MM.1S (cell line): Measurements from ENCODE around the gene SRP14.

Experiments
- EZH2 ChIP-seq: fragments of 300-600 bp; sonication (generic); optimal IDR thresholded peaks from 2 replicates; pipeline ENCODE3; 2017; ENCODE audit warnings: low read depth, mild to moderate bottlenecking, antibody characterized with exemption, low read length, mixed read lengths
- TF ChIP-seq, protein P1 (sequence below): fragments of 300-600 bp; sonication (generic); IDR thresholded peaks from 2 replicates; pipeline ENCODE4 v1.5.1; 2016; ENCODE audit warnings: antibody characterized with exemption, low read length, mixed read lengths

DNA sequence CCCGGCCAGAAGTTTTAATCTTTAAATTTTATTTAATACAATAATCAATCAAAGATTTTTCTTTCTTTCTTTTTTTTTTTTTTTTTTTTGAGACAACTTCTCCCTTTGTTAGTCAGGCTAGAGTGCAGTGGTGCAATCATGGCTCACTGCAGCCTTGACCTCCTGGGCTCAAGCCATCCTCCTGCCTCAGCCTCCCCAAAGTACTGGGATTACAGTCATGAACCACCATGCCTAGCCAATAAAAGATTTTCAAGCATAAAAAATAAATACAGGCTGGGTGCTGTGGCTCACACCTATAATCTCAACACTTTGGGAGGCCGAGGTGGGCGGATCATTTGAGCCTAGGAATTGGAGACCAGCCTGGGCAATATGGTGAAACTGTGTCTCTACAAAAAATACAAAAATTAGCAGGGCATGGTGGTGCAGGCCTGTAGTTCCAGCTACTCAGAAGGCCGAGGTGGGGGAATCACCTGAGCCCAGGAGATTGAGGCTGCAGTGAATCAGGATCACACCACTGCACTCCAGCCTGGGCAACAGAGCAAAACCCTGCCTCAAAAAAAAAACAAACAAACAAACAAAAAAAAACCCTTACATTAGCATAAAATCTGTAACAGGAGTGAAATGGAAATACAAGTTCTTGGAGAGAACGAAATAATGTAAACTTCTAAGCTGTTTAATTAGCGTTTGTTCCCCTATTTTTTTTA, 29.1 kb upstream of the SRP14 start:
- TF ChIP-seq, protein P1, sequence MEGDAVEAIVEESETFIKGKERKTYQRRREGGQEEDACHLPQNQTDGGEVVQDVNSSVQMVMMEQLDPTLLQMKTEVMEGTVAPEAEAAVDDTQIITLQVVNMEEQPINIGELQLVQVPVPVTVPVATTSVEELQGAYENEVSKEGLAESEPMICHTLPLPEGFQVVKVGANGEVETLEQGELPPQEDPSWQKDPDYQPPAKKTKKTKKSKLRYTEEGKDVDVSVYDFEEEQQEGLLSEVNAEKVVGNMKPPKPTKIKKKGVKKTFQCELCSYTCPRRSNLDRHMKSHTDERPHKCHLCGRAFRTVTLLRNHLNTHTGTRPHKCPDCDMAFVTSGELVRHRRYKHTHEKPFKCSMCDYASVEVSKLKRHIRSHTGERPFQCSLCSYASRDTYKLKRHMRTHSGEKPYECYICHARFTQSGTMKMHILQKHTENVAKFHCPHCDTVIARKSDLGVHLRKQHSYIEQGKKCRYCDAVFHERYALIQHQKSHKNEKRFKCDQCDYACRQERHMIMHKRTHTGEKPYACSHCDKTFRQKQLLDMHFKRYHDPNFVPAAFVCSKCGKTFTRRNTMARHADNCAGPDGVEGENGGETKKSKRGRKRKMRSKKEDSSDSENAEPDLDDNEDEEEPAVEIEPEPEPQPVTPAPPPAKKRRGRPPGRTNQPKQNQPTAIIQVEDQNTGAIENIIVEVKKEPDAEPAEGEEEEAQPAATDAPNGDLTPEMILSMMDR = no peak
- no peak for TF ChIP-seq EZH2
